GM21825 (cell line): ENCODE data around the gene TCAP.
"Not testable (repeated sequence)": the region's sequence is repeated elsewhere in the genome, so short reads cannot be mapped to it uniquely, and the experiment has no call there.

Source experiments
- ATAC-seq: cut with Tn5 transposase; IDR thresholded peaks from one replicate; pipeline ENCODE4 v1.9.1; 2021; ENCODE audit warnings: mild to moderate bottlenecking, moderate library complexity; ENCODE audit not compliant: unreplicated experiment

TCAP gene

GRCh38 chr17:39678340-39679116, 13.4 kb downstream of the TCAP start:
- no peak for ATAC-seq

- ATAC-seq: no peak
Observed at GRCh38 chr17:39679521-39680192, 14.5 kb downstream of the TCAP start.

- no peak for ATAC-seq
Observed at GRCh38 chr17:39683295-39683939, 18.3 kb downstream of the TCAP start.

GRCh38 chr17:39684369-39685192, 19.4 kb downstream of the TCAP start:
- no peak for ATAC-seq

- ATAC-seq: no peak
Observed at GRCh38 chr17:39687101-39687545, 22.0 kb downstream of the TCAP start.

GRCh38 chr17:39687546-39688474, 22.7 kb downstream of the TCAP start, which contains the start of gene PGAP3:
Gene PGAP3, minus strand, starts transcription at chr17:39688057. Its CDS starts 43 bp downstream, at chr17:39688014.
- ATAC-seq: peak; percentile 90

GRCh38 chr17:39688475-39688835, 23.3 kb downstream of the TCAP start:
- ATAC-seq: no peak

- no peak for ATAC-seq
Observed at GRCh38 chr17:39688945-39689344, 23.8 kb downstream of the TCAP start.

- ATAC-seq: no peak
Observed at GRCh38 chr17:39694593-39694992, 29.4 kb downstream of the TCAP start.

- no peak for ATAC-seq
Observed at GRCh38 chr17:39695089-39695474, 29.9 kb downstream of the TCAP start.

GRCh38 chr17:39696731-39697130, 31.6 kb downstream of the TCAP start:
- no peak for ATAC-seq

GRCh38 chr17:39697961-39698360, 32.8 kb downstream of the TCAP start:
- ATAC-seq: no peak

GRCh38 chr17:39699157-39699817, 34.1 kb downstream of the TCAP start:
- not testable (repeated sequence) for ATAC-seq

GRCh38 chr17:39699818-39700147, 34.6 kb downstream of the TCAP start, which contains the start of gene ERBB2:
Gene ERBB2, plus strand, starts transcription at chr17:39700064. Its CDS starts 175 bp downstream, at chr17:39700239.
- no peak for ATAC-seq

GRCh38 chr17:39700148-39700987, 35.2 kb downstream of the TCAP start:
- ATAC-seq: no peak

- no peak for ATAC-seq
Observed at GRCh38 chr17:39701012-39701783, 36.0 kb downstream of the TCAP start.

- ATAC-seq: no peak
Observed at GRCh38 chr17:39701784-39702422, 36.8 kb downstream of the TCAP start.
